Neural cell (in vitro differentiated cells): ENCODE measurements around the gene ST6GALNAC1. TPM values are rescaled to one million over a fixed set of nuclear protein-coding genes. Genes with fewer than 3 reads are reported as not detected.

Experiments used
- H2AFZ ChIP-seq: fragments of 200-600, 300-800 bp; sonication (generic), shearing (Covaris generic); 2 replicates; pipeline ENCODE4 v1.6.0; 2014; ENCODE audit warnings: low read depth, mild to moderate bottlenecking, antibody characterized with exemption, low read length, moderate library complexity
- H3F3A ChIP-seq: fragments of 200-600 bp; shearing (Covaris generic); 2 replicates; pipeline ENCODE4 v1.6.1; 2016; ENCODE audit warnings: mild to moderate bottlenecking, moderate library complexity, mixed read lengths, antibody characterized with exemption, low read length; ENCODE audit not compliant: insufficient read depth, poor library complexity, severe bottlenecking
- H3K27ac ChIP-seq: fragments of 200-600, 300-800 bp; sonication (generic), shearing (Covaris generic); 2 replicates; pipeline ENCODE4 v1.5.1; 2014; ENCODE audit warnings: mild to moderate bottlenecking, low read length, moderate library complexity
- H3K27me3 ChIP-seq: fragments of 300-800, 200-600 bp; sonication (generic), shearing (Covaris generic); 2 replicates; pipeline ENCODE4 v1.6.0; 2014; ENCODE audit warnings: mild to moderate bottlenecking, low read depth, low read length, moderate library complexity; ENCODE audit not compliant: insufficient read depth
- H3K36me3 ChIP-seq: fragments of 300-800, 200-600 bp; sonication (generic), shearing (Covaris generic); 2 replicates; pipeline ENCODE4 v1.5.1; 2014; ENCODE audit warnings: mild to moderate bottlenecking, antibody characterized with exemption, low read length, moderate library complexity; ENCODE audit not compliant: insufficient read depth
- H3K4me2 ChIP-seq: fragments of 300-800, 200-600 bp; sonication (generic), shearing (Covaris generic); 2 replicates; pipeline ENCODE4 v1.6.0; 2014; ENCODE audit warnings: mild to moderate bottlenecking, low read length
- H3K4me3 ChIP-seq: fragments of 300-800, 200-600 bp; sonication (generic), shearing (Covaris generic); 2 replicates; pipeline ENCODE4 v1.5.1; 2014; ENCODE audit warnings: mild to moderate bottlenecking, low read length, moderate library complexity
- H3K79me2 ChIP-seq: fragments of 200-600 bp; shearing (Covaris generic); replicated peaks from 2 replicates; pipeline ENCODE4 v1.6.0; 2014; ENCODE audit warnings: mild to moderate bottlenecking, low read length, moderate library complexity; ENCODE audit not compliant: insufficient read depth
- H3K9ac ChIP-seq: fragments of 300-800, 200-600 bp; sonication (generic), shearing (Covaris generic); 2 replicates; pipeline ENCODE4 v1.6.1; 2016; ENCODE audit warnings: mild to moderate bottlenecking, low read length, mixed read lengths
- H3K9me2 ChIP-seq: fragments of 200-600 bp; shearing (Covaris generic); 2 replicates; pipeline ENCODE4 v1.6.1; 2016; ENCODE audit warnings: mild to moderate bottlenecking, low read length, mixed read lengths; ENCODE audit not compliant: insufficient read depth
- H3K9me3 ChIP-seq: fragments of 200-600, 300-800 bp; sonication (generic), shearing (Covaris generic); 2 replicates; pipeline ENCODE4 v1.6.1; 2016; ENCODE audit warnings: mild to moderate bottlenecking, mixed run types, low read length, moderate library complexity, mixed read lengths
- H4K20me1 ChIP-seq: fragments of 200-600 bp; shearing (Covaris generic); 2 replicates; pipeline ENCODE4 v1.6.1; 2016; ENCODE audit warnings: mild to moderate bottlenecking, mixed run types; ENCODE audit not compliant: insufficient read depth
- EP300 ChIP-seq: fragments of 450-650 bp; conservative IDR thresholded peaks from 2 replicates; pipeline ENCODE4 v1.6.1; 2014; ENCODE audit warnings: antibody characterized with exemption, mild to moderate bottlenecking, moderate library complexity; ENCODE audit not compliant: poor library complexity, severe bottlenecking
- EZH2 ChIP-seq: fragments of 200-600, 300-800 bp; shearing (Covaris generic), sonication (generic); IDR thresholded peaks from 2 replicates; pipeline ENCODE4 v1.6.1; 2014; ENCODE audit warnings: antibody characterized with exemption, low read length, borderline replicate concordance, mild to moderate bottlenecking; ENCODE audit not compliant: insufficient read depth, poor library complexity, severe bottlenecking
- MXI1 ChIP-seq: fragments of 450-650 bp; conservative IDR thresholded peaks from 2 replicates; pipeline ENCODE4 v1.6.1; 2014; ENCODE audit warnings: antibody characterized with exemption, mild to moderate bottlenecking; ENCODE audit not compliant: poor library complexity, severe bottlenecking
- POLR2AphosphoS5 ChIP-seq: IDR thresholded peaks from 2 replicates; pipeline ENCODE4 v1.6.1; 2012
- RAD21 ChIP-seq: fragments of 450-650 bp; conservative IDR thresholded peaks from 2 replicates; pipeline ENCODE4 v1.6.1; 2014; ENCODE audit warnings: antibody characterized with exemption, mild to moderate bottlenecking, moderate library complexity
- SMC3 ChIP-seq: fragments of 450-650 bp; conservative IDR thresholded peaks from 2 replicates; pipeline ENCODE4 v1.6.1; 2014; ENCODE audit warnings: antibody characterized with exemption, mild to moderate bottlenecking, moderate library complexity; ENCODE audit not compliant: poor library complexity
- TAF1 ChIP-seq: IDR thresholded peaks from 2 replicates; pipeline ENCODE4 v1.6.1; 2012; ENCODE audit warnings: low read depth
- polyA plus RNA-seq: library from polyadenylated mRNA; depleted of rRNA; stranded (reverse); fragments of >200 nt; gene quantifications from 2 replicates; pipeline ENCODE4 v1.2.3, GENCODE V29; 2014
- TF ChIP-seq, protein P1 (sequence below): IDR thresholded peaks from 2 replicates; pipeline ENCODE4 v1.6.1; 2012; ENCODE audit warnings: borderline replicate concordance
- TF ChIP-seq, protein P2 (sequence below): fragments of 450-650 bp; IDR thresholded peaks from 2 replicates; pipeline ENCODE4 v1.5.1; 2014; ENCODE audit warnings: antibody characterized with exemption, mild to moderate bottlenecking, moderate library complexity; ENCODE audit not compliant: poor library complexity, severe bottlenecking

The ST6GALNAC1 gene
- polyA plus RNA-seq, 1 donor from 2014 or later: not detected

DNA sequence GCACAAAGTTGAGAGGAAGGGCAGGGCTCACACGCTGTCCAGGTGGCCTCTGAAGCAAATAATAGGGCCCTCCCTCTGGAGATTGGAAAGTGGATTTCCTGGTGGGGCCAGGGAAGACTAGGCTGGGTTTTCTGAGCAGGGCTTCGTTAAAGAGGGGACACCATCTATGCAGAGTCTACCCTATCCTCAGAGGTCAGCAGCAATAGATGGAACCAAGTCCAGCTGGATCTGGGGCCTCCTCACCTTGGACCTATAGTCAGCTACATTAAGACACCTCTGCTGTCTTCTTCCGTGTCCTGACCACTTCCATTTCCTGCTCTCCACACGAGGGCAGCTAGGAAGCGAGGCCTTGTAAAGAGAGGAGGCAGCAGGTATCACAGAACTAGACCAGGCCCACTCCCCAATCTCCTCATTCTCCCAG lies 14.7 kb upstream of the ST6GALNAC1 start:
- no peak overlapping the region for H2AFZ ChIP-seq
- no peaks in the 10 kb centered on the region for H3K79me2 ChIP-seq
- H3K4me2 ChIP-seq: no peak overlapping the region
- TF ChIP-seq EP300: no peak
- TF ChIP-seq EZH2: no peak
- no peak for TF ChIP-seq MXI1
- TF ChIP-seq SMC3: no peak
- no peak for TF ChIP-seq TAF1
- TF ChIP-seq, protein P1, sequence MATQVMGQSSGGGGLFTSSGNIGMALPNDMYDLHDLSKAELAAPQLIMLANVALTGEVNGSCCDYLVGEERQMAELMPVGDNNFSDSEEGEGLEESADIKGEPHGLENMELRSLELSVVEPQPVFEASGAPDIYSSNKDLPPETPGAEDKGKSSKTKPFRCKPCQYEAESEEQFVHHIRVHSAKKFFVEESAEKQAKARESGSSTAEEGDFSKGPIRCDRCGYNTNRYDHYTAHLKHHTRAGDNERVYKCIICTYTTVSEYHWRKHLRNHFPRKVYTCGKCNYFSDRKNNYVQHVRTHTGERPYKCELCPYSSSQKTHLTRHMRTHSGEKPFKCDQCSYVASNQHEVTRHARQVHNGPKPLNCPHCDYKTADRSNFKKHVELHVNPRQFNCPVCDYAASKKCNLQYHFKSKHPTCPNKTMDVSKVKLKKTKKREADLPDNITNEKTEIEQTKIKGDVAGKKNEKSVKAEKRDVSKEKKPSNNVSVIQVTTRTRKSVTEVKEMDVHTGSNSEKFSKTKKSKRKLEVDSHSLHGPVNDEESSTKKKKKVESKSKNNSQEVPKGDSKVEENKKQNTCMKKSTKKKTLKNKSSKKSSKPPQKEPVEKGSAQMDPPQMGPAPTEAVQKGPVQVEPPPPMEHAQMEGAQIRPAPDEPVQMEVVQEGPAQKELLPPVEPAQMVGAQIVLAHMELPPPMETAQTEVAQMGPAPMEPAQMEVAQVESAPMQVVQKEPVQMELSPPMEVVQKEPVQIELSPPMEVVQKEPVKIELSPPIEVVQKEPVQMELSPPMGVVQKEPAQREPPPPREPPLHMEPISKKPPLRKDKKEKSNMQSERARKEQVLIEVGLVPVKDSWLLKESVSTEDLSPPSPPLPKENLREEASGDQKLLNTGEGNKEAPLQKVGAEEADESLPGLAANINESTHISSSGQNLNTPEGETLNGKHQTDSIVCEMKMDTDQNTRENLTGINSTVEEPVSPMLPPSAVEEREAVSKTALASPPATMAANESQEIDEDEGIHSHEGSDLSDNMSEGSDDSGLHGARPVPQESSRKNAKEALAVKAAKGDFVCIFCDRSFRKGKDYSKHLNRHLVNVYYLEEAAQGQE: no peak
- TF ChIP-seq POLR2AphosphoS5: no peak
- TF ChIP-seq RAD21: no peak
- TF ChIP-seq, protein P2, sequence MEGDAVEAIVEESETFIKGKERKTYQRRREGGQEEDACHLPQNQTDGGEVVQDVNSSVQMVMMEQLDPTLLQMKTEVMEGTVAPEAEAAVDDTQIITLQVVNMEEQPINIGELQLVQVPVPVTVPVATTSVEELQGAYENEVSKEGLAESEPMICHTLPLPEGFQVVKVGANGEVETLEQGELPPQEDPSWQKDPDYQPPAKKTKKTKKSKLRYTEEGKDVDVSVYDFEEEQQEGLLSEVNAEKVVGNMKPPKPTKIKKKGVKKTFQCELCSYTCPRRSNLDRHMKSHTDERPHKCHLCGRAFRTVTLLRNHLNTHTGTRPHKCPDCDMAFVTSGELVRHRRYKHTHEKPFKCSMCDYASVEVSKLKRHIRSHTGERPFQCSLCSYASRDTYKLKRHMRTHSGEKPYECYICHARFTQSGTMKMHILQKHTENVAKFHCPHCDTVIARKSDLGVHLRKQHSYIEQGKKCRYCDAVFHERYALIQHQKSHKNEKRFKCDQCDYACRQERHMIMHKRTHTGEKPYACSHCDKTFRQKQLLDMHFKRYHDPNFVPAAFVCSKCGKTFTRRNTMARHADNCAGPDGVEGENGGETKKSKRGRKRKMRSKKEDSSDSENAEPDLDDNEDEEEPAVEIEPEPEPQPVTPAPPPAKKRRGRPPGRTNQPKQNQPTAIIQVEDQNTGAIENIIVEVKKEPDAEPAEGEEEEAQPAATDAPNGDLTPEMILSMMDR: no peak
- no peaks in the 10 kb centered on the region for H3K27me3 ChIP-seq
- no peaks in the 10 kb centered on the region for H3K36me3 ChIP-seq
- H3K27ac ChIP-seq: no peak overlapping the region
- no peaks in the 10 kb centered on the region for H3K9me2 ChIP-seq
- no peaks in the 10 kb centered on the region for H3F3A ChIP-seq
- no peak overlapping the region for H3K4me3 ChIP-seq
- H3K9me3 ChIP-seq: no peaks in the 10 kb centered on the region
- no peaks in the 10 kb centered on the region for H4K20me1 ChIP-seq
- H3K9ac ChIP-seq: no peak overlapping the region

DNA sequence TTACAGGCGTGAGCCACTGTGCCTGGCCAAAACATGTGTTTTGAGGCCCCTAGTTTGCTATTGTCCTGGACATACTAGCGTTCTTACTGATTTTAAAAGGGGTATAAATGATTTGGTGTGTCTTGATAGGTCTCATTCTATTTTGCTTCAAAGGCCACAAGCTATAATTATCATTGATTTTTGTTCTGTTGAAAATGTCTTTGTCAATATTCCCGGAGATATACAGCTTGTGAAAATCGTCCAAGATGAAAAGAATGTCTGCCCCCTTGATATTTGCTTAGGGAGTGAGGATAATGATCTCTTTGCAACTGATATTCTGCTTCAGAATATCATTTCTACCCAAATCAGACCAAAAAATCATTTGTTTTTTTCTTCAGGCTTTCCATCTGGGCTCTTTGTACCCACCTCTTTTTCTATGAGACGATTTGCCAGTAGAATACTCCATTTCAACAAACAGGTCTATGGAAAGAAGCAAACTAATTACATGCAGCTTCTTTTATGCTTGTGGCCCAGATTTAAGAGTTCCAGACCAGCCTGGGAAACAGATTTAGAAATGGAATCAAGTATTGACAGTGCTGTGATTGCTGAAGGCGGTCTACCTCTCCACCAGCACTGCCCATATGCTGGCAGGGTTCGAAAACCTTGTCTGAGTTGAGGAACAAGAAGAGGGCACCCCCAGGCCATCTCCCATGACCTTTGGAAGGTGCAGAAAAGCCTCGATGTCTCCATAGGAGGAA lies 14.1 kb upstream of the ST6GALNAC1 start:
- no peak overlapping the region for H3K4me3 ChIP-seq
- H3K36me3 ChIP-seq: no peaks in the 10 kb centered on the region
- H3K27me3 ChIP-seq: no peaks in the 10 kb centered on the region
- no peaks in the 10 kb centered on the region for H3F3A ChIP-seq
- H3K9me2 ChIP-seq: no peaks in the 10 kb centered on the region
- no peaks in the 10 kb centered on the region for H3K79me2 ChIP-seq
- H3K9ac ChIP-seq: no peak overlapping the region
- no peak overlapping the region for H3K4me2 ChIP-seq
- TF ChIP-seq TAF1 (no peak), POLR2AphosphoS5 (no peak), SMC3 (no peak), EP300 (no peak), MXI1 (no peak), RAD21 (no peak), EZH2 (no peak)
- TF ChIP-seq, protein P1: no peak
- TF ChIP-seq, protein P2: no peak
- H4K20me1 ChIP-seq: no peaks in the 10 kb centered on the region
- no peak overlapping the region for H2AFZ ChIP-seq
- no peaks in the 10 kb centered on the region for H3K9me3 ChIP-seq
- no peak overlapping the region for H3K27ac ChIP-seq
